A673 (cell line): ENCODE results near the gene SPTAN1.

Experiments used
- EZH2 ChIP-seq: fragments of 200-600 bp; sonication (generic); IDR thresholded peaks from 2 replicates; pipeline ENCODE4 v1.6.1; 2017; ENCODE audit warnings: borderline replicate concordance, low read depth, mild to moderate bottlenecking, mixed read lengths, antibody characterized with exemption, low read length; ENCODE audit not compliant: poor library complexity, severe bottlenecking
- TF ChIP-seq, protein P1 (sequence below): fragments of 300-800, 200-600 bp; sonication (generic); conservative IDR thresholded peaks from 2 replicates; pipeline ENCODE4 v1.5.1; 2017; ENCODE audit warnings: low read depth, mild to moderate bottlenecking, antibody characterized with exemption, low read length, moderate library complexity, mixed read lengths

DNA sequence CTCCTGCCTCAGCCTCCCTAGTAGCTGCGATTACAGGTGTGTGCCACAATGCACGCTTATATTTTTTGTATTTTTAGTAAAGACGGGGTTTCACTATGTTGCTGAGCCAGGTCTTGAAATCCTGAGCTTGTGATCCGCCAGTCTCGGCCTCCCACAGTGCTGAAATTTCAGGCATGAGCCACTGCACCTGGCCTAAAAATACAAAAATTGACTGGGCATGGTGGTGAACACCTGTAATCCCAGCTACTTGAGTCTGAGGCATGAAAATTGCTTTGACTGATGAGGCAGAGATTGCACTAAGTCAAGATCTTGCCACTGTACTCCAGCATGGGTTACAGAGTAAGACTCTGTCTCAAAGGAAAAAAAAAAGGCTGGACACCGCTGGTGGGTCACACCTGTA lies 117.4 kb downstream of the SPTAN1 start:
- TF ChIP-seq, protein P1, sequence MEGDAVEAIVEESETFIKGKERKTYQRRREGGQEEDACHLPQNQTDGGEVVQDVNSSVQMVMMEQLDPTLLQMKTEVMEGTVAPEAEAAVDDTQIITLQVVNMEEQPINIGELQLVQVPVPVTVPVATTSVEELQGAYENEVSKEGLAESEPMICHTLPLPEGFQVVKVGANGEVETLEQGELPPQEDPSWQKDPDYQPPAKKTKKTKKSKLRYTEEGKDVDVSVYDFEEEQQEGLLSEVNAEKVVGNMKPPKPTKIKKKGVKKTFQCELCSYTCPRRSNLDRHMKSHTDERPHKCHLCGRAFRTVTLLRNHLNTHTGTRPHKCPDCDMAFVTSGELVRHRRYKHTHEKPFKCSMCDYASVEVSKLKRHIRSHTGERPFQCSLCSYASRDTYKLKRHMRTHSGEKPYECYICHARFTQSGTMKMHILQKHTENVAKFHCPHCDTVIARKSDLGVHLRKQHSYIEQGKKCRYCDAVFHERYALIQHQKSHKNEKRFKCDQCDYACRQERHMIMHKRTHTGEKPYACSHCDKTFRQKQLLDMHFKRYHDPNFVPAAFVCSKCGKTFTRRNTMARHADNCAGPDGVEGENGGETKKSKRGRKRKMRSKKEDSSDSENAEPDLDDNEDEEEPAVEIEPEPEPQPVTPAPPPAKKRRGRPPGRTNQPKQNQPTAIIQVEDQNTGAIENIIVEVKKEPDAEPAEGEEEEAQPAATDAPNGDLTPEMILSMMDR = no peak
- TF ChIP-seq EZH2 = no peak
